Astrocyte (in vitro differentiated cells and primary cell): ENCODE data around the gene ENO2. TPM values are rescaled to one million over a fixed set of nuclear protein-coding genes. Genes with fewer than 3 reads are reported as not detected.
"Not testable (repeated sequence)": the region's sequence is repeated elsewhere in the genome, so short reads cannot be mapped to it uniquely, and the experiment has no call there.

Experiments
- DNase-seq: peaks from one replicate; pipeline ENCODE4 v3.0.0-alpha.2; 2010; ENCODE audit warnings: low read depth
- FAIRE-seq: peaks from 2 replicates; lab custom pipeline; 2011; peaks lifted over from hg19 to GRCh38; lab: Jason Lieb, UNC
- H2AFZ ChIP-seq: 2 replicates; pipeline ENCODE4 v1.6.0; 2012; ENCODE audit warnings: low read depth, low read length, inconsistent platforms
- H3K27ac ChIP-seq: 2 replicates; pipeline ENCODE4 v1.5.1; 2011; ENCODE audit warnings: low read depth, low read length, inconsistent platforms
- H3K27me3 ChIP-seq: 2 replicates; pipeline ENCODE4 v1.6.0; 2011; ENCODE audit warnings: low read length, inconsistent platforms; ENCODE audit not compliant: insufficient read depth
- H3K36me3 ChIP-seq: 2 replicates; pipeline ENCODE4 v1.5.1; 2011; ENCODE audit warnings: low read length, inconsistent platforms; ENCODE audit not compliant: insufficient read depth
- H3K4me1 ChIP-seq: 2 replicates; pipeline ENCODE4 v1.5.1; 2011; ENCODE audit warnings: low read length, inconsistent platforms; ENCODE audit not compliant: insufficient read depth
- H3K4me2 ChIP-seq: 2 replicates; pipeline ENCODE4 v1.6.0; 2012; ENCODE audit warnings: low read length, inconsistent platforms
- H3K4me3 ChIP-seq: 2 replicates; pipeline ENCODE4 v1.5.1; 2011; ENCODE audit warnings: low read depth, mild to moderate bottlenecking, low read length, inconsistent platforms; ENCODE audit not compliant: insufficient read depth
- H3K79me2 ChIP-seq: 2 replicates; pipeline ENCODE4 v1.6.0; 2012; ENCODE audit warnings: mild to moderate bottlenecking, low read length, inconsistent platforms; ENCODE audit not compliant: insufficient read depth
- H3K9ac ChIP-seq: 2 replicates; pipeline ENCODE4 v1.6.0; 2012; ENCODE audit warnings: mild to moderate bottlenecking, low read length, inconsistent platforms
- H3K9me3 ChIP-seq: 2 replicates; pipeline ENCODE4 v1.5.1; 2012; ENCODE audit warnings: low read depth, mild to moderate bottlenecking, low read length, inconsistent platforms; ENCODE audit not compliant: insufficient read depth
- H4K20me1 ChIP-seq: 2 replicates; pipeline ENCODE4 v1.6.0; 2012; ENCODE audit warnings: low read length, inconsistent platforms; ENCODE audit not compliant: insufficient read depth
- H3K27ac Mint-ChIP-seq: one replicate; pipeline ENCODE4 v1.8.0; 2021; ENCODE audit warnings: mild to moderate bottlenecking, mixed read lengths; ENCODE audit not compliant: unreplicated experiment
- H3K27me3 Mint-ChIP-seq: one replicate; pipeline ENCODE4 v1.8.0; 2021; ENCODE audit warnings: low read depth, mixed read lengths; ENCODE audit not compliant: unreplicated experiment
- H3K36me3 Mint-ChIP-seq: one replicate; pipeline ENCODE4 v1.8.0; 2021; ENCODE audit warnings: low read depth, mixed read lengths; ENCODE audit not compliant: unreplicated experiment
- H3K4me1 Mint-ChIP-seq: one replicate; pipeline ENCODE4 v1.8.0; 2021; ENCODE audit warnings: low read depth, mixed read lengths; ENCODE audit not compliant: unreplicated experiment
- H3K4me3 Mint-ChIP-seq: one replicate; pipeline ENCODE4 v1.8.0; 2021; ENCODE audit warnings: mild to moderate bottlenecking, moderate library complexity, mixed read lengths; ENCODE audit not compliant: unreplicated experiment
- H3K9me3 Mint-ChIP-seq: one replicate; pipeline ENCODE4 v1.8.0; 2021; ENCODE audit warnings: mild to moderate bottlenecking, mixed read lengths; ENCODE audit not compliant: unreplicated experiment
- CTCF ChIP-seq: IDR thresholded peaks from 2 replicates; pipeline ENCODE4 v1.5.1; 2011; ENCODE audit warnings: low read depth, mild to moderate bottlenecking, inconsistent platforms, low read length, moderate library complexity; ENCODE audit not compliant: insufficient read depth
- EZH2 ChIP-seq: IDR thresholded peaks from 2 replicates; pipeline ENCODE4 v1.6.1; 2012; ENCODE audit warnings: mild to moderate bottlenecking, low read length, inconsistent platforms; ENCODE audit not compliant: insufficient read depth
- total RNA-seq: library from RNA; stranded (reverse); gene quantifications from 2 replicates; pipeline ENCODE4 v1.2.1, GENCODE V29; 2021

Gene ENO2
- total RNA-seq, 1 donor from 2014 or later = 46.4 TPM

GRCh38 chr12:6873094-6874014 lies 41.0 kb upstream of the ENO2 start, which contains the start of gene SPSB2:
Gene SPSB2, minus strand, starts transcription at chr12:6873303. Its CDS starts 402 bp downstream, at chr12:6872901.
- Mint-ChIP-seq H3K27me3 (no peaks in the 10 kb centered on the region), H3K36me3 (peaks cover 24% of the 10 kb centered on the region), H3K4me3 (peak within 1 kb of the TSS; percentile 90), H3K4me1 (peaks cover 23% of the 10 kb centered on the region), H3K9me3 (no peaks in the 10 kb centered on the region), H3K27ac (peak within 1 kb of the TSS; percentile 77)
- FAIRE-seq (no peak), DNase-seq (peak; percentile 80)
- Histone ChIP-seq H3K9me3 (no peaks in the 10 kb centered on the region), H3K27me3 (no peaks in the 10 kb centered on the region), H3K4me1 (peaks cover 28% of the 10 kb centered on the region), H2AFZ (peak within 1 kb of the TSS; percentile 74), H3K4me2 (peak within 1 kb of the TSS; percentile 97), H3K9ac (peak within 1 kb of the TSS; percentile 88), H3K4me3 (peak within 1 kb of the TSS; percentile 70), H3K36me3 (peaks cover 21% of the 10 kb centered on the region), H3K79me2 (peaks cover 49% of the 10 kb centered on the region), H3K27ac (peak within 1 kb of the TSS; percentile 50), H4K20me1 (peaks cover 39% of the 10 kb centered on the region)
- TF ChIP-seq EZH2 (no peak), CTCF (no peak)

- Histone ChIP-seq H4K20me1 (peaks cover 33% of the 10 kb centered on the region), H3K9ac (peak overlapping the region; percentile 79), H3K27ac (peak overlapping the region; percentile 39), H3K4me3 (peak overlapping the region; percentile 70), H2AFZ (peak overlapping the region; percentile 74), H3K4me1 (peaks cover 21% of the 10 kb centered on the region), H3K79me2 (peaks cover 42% of the 10 kb centered on the region), H3K4me2 (peak overlapping the region; percentile 97), H3K36me3 (peaks cover 21% of the 10 kb centered on the region)
- Mint-ChIP-seq H3K4me1 (peaks cover 19% of the 10 kb centered on the region), H3K27ac (peak overlapping the region; percentile 75), H3K4me3 (peak overlapping the region; percentile 86), H3K36me3 (peaks cover 21% of the 10 kb centered on the region)
- H3K9me3 Mint-ChIP-seq, H3K27me3 ChIP-seq, FAIRE-seq, H3K9me3 ChIP-seq, H3K27me3 Mint-ChIP-seq, DNase-seq: not testable (repeated sequence)
Observed at GRCh38 chr12:6874015-6874368, 40.4 kb upstream of the ENO2 start.

- not testable (repeated sequence) for H3K4me3 ChIP-seq, H3K27me3 ChIP-seq, H3K36me3 ChIP-seq, H3K27ac ChIP-seq, H3K9ac ChIP-seq, H2AFZ ChIP-seq, DNase-seq, H3K4me3 Mint-ChIP-seq, FAIRE-seq, H3K4me2 ChIP-seq, H3K9me3 ChIP-seq, H3K27me3 Mint-ChIP-seq, H3K4me1 Mint-ChIP-seq, H3K9me3 Mint-ChIP-seq, H3K4me1 ChIP-seq, H3K27ac Mint-ChIP-seq, H4K20me1 ChIP-seq, H3K79me2 ChIP-seq
- H3K36me3 Mint-ChIP-seq = peaks cover 10% of the 10 kb centered on the region
Observed at GRCh38 chr12:6879824-6880223, 34.6 kb upstream of the ENO2 start.
